Prostate gland (tissue), 2 donors: Measurements from ENCODE around the gene SESN1.

Experiments used
- POLR2A ChIP-seq: fragments of 450-650 bp; IDR thresholded peaks from one replicate; pipeline ENCODE4 v1.6.1; 2016; ENCODE audit warnings: antibody characterized with exemption, mild to moderate bottlenecking
- TF ChIP-seq, protein P1 (sequence below), 4 experiments: fragments of 200-600 bp in 2 of 4; fragments of 450-650 bp in 2 of 4; sonication (generic) in 2 of 4; IDR thresholded peaks; 1 replicate in 3 of 4; 2 replicates in 1 of 4; pipeline ENCODE4 v1.5.1; 2016 to 2019; ENCODE audit warnings: antibody characterized with exemption in 4 of 4, mild to moderate bottlenecking in 2 of 4, moderate library complexity in 2 of 4

DNA sequence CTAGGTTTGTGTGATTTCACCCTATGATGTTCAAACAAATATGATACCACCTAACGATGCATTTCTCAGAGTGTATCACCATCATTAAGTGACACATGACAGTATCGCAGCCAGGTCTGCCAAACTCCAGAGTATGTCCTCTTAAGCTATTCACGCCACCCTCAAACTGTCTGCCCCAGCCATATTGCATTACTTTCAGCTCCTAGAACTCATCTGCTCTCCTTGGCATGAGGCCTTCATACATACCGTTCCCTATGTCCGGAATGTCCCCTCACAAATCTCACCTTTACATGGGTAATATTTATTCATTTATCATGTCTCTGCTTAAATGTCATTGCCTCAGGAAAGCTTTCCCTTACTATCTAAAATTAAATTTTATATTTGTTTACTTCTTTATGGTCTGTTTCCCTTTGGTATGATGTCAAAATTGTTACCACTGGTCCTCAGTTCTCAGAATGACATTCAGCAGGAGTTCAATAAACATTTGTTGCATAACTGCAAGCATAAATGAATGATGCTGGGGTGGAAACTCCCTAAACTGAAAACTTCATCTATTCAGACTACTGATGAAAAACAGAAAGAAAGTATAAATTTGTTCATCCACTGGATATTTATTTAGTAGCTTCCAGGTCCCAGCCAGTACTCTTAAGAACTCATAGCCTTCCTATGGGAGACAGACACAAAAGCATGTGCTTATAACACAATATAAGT lies 3.2 kb downstream of the SESN1 start:
- TF ChIP-seq, protein P1, sequence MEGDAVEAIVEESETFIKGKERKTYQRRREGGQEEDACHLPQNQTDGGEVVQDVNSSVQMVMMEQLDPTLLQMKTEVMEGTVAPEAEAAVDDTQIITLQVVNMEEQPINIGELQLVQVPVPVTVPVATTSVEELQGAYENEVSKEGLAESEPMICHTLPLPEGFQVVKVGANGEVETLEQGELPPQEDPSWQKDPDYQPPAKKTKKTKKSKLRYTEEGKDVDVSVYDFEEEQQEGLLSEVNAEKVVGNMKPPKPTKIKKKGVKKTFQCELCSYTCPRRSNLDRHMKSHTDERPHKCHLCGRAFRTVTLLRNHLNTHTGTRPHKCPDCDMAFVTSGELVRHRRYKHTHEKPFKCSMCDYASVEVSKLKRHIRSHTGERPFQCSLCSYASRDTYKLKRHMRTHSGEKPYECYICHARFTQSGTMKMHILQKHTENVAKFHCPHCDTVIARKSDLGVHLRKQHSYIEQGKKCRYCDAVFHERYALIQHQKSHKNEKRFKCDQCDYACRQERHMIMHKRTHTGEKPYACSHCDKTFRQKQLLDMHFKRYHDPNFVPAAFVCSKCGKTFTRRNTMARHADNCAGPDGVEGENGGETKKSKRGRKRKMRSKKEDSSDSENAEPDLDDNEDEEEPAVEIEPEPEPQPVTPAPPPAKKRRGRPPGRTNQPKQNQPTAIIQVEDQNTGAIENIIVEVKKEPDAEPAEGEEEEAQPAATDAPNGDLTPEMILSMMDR (IDR thresholded peaks at IDR 0.05): no peak
- TF ChIP-seq POLR2A: no peak
